Measurements from ENCODE around the gene ADORA1. TPM values are rescaled to one million over a fixed set of nuclear protein-coding genes. Genes with fewer than 3 reads are reported as not detected.

ADORA1 gene
- total and polyA plus RNA-seq, 2 of the 4 experiments (the other 2 are of a cell fraction): 0.36 to 0.56 TPM

DNA sequence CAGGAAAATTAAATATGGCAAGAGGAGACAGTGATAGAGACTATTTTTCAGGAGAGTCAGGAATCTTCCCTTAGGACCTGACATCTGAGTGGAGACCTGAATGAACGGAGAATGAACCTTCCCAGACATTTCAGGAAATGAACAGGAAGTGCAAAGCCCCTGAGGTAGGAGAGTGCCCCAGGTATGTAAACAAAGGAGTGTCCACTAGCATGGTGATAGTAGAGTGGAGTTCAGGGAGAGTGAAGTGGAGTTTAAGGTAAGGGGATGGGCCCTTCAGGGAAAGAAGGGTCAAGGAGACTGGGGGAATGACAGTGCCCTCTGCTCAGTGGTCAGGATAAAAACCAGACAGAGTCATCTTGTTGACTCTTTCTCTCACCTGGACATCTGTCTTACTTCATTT, 28.8 kb downstream of the ADORA1 start:
- no TSS peak for BruUV-seq (replicated peaks)
- Histone ChIP-seq H3K14ac (replicated peaks; ENCODE audit: low read depth, low read length) (no peak overlapping the region), H3K18ac (ENCODE audit: low read depth, low read length) (no peak overlapping the region), H3K23ac (ENCODE audit: low read depth, low read length) (no peak overlapping the region), H3K4ac (ENCODE audit: low read depth, low read length) (no peak overlapping the region), H2BK15ac (ENCODE audit: low read depth, low read length) (no peak overlapping the region), H4K20me1 (ENCODE audit: insufficient read depth, low read length) (no peaks in the 10 kb centered on the region), H3K4me3 (ENCODE audit: insufficient read depth, low read depth, low read length) (no peak overlapping the region), H3K56ac (ENCODE audit: extremely low read depth, insufficient read depth, low read length) (no peak overlapping the region), H2AK9ac (replicated peaks; ENCODE audit: low read depth, low read length, poor library complexity) (no peak overlapping the region), H4K91ac (ENCODE audit: insufficient read depth, low read depth, low read length) (no peak overlapping the region), H3K9me3 (ENCODE audit: control insufficient read depth, insufficient read depth, low read length) (peaks cover 7% of the 10 kb centered on the region; the same call in 1 of the 2 replicates), H2BK5ac (ENCODE audit: low read depth, low read length, poor library complexity, severe bottlenecking) (no peak overlapping the region), H3K36me3 (ENCODE audit: control insufficient read depth, insufficient read depth, low read length) (no peaks in the 10 kb centered on the region), H3K9ac (ENCODE audit: low read depth, low read length) (no peak overlapping the region), H3K27ac (ENCODE audit: insufficient read depth, low read length) (no peak overlapping the region), H4K8ac (ENCODE audit: low read depth in 2 of 2, low read length in 2 of 2) (no peak overlapping the region), H3K79me1 (ENCODE audit: low read depth in 1 of 2, low read length in 2 of 2) (no peaks in the 10 kb centered on the region), H2BK20ac (ENCODE audit: low read depth, low read length) (no peak overlapping the region), H3K4me1 (ENCODE audit: control insufficient read depth, insufficient read depth, low read length) (peaks cover 11% of the 10 kb centered on the region), H3K4me2 (ENCODE audit: low read depth, low read length) (no peak overlapping the region), H2AFZ (replicated peaks; ENCODE audit: low read length, poor library complexity) (no peak overlapping the region), H3K9me1 (ENCODE audit: insufficient read depth, low read length) (no peaks in the 10 kb centered on the region), H2BK120ac (ENCODE audit: low read depth, low read length) (no peak overlapping the region), H4K5ac (ENCODE audit: low read depth, low read length) (no peak overlapping the region), H3K27me3 (ENCODE audit: control insufficient read depth, insufficient read depth, low read length) (peaks cover 22% of the 10 kb centered on the region), H2AK5ac (ENCODE audit: low read depth, low read length) (no peak overlapping the region)
- ChIA-PET POLR2A (ENCODE audit: unreplicated experiment) (no interaction called here), CTCF (no interaction called here)
- ATAC-seq (ENCODE audit: low read depth) (no peak), DNase-seq (no peak)
- TF ChIP-seq MAZ (IDR thresholded peaks at IDR 0.05; ENCODE audit: borderline replicate concordance, low read depth, low read length): no peak
- no peak for TF ChIP-seq POLR2A (IDR thresholded peaks at IDR 0.05; ENCODE audit: low read depth, low read length)
- no peak for TF ChIP-seq MAFK (IDR thresholded peaks at IDR 0.05; ENCODE audit: low read depth, low read length)
- no peak for TF ChIP-seq BHLHE40 (IDR thresholded peaks at IDR 0.05; ENCODE audit: low read depth, low read length)
- TF ChIP-seq RFX5 (IDR thresholded peaks at IDR 0.05; ENCODE audit: low read depth, low read length): no peak
- no peak for TF ChIP-seq CHD1 (IDR thresholded peaks at IDR 0.05; ENCODE audit: low read depth, low read length)
- TF ChIP-seq SMC3 (IDR thresholded peaks at IDR 0.05; ENCODE audit: low read depth, low read length): no peak
- no peak for TF ChIP-seq FOS (IDR thresholded peaks at IDR 0.05; ENCODE audit: low read depth, low read length)
- TF ChIP-seq, protein P1, sequence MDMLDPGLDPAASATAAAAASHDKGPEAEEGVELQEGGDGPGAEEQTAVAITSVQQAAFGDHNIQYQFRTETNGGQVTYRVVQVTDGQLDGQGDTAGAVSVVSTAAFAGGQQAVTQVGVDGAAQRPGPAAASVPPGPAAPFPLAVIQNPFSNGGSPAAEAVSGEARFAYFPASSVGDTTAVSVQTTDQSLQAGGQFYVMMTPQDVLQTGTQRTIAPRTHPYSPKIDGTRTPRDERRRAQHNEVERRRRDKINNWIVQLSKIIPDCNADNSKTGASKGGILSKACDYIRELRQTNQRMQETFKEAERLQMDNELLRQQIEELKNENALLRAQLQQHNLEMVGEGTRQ (IDR thresholded peaks at IDR 0.05; ENCODE audit: low read depth, low read length): no peak
- no peak for TF ChIP-seq RAD21 (IDR thresholded peaks at IDR 0.05; ENCODE audit: low read length)
- TF ChIP-seq MXI1 (IDR thresholded peaks at IDR 0.05; ENCODE audit: borderline replicate concordance, low read depth, low read length): no peak
- no peak for TF ChIP-seq RCOR1 (IDR thresholded peaks at IDR 0.05; ENCODE audit: insufficient replicate concordance, low read length)
- no peak for TF ChIP-seq NFE2L2 (IDR thresholded peaks at IDR 0.05; ENCODE audit: low read depth, low read length)
- TF ChIP-seq CEBPB (IDR thresholded peaks at IDR 0.05; ENCODE audit: low read depth, low read length): no peak
- TF ChIP-seq, protein P2, sequence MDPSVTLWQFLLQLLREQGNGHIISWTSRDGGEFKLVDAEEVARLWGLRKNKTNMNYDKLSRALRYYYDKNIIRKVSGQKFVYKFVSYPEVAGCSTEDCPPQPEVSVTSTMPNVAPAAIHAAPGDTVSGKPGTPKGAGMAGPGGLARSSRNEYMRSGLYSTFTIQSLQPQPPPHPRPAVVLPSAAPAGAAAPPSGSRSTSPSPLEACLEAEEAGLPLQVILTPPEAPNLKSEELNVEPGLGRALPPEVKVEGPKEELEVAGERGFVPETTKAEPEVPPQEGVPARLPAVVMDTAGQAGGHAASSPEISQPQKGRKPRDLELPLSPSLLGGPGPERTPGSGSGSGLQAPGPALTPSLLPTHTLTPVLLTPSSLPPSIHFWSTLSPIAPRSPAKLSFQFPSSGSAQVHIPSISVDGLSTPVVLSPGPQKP (IDR thresholded peaks at IDR 0.05; ENCODE audit: borderline replicate concordance, low read depth, low read length): no peak
- TF ChIP-seq, protein P3, sequence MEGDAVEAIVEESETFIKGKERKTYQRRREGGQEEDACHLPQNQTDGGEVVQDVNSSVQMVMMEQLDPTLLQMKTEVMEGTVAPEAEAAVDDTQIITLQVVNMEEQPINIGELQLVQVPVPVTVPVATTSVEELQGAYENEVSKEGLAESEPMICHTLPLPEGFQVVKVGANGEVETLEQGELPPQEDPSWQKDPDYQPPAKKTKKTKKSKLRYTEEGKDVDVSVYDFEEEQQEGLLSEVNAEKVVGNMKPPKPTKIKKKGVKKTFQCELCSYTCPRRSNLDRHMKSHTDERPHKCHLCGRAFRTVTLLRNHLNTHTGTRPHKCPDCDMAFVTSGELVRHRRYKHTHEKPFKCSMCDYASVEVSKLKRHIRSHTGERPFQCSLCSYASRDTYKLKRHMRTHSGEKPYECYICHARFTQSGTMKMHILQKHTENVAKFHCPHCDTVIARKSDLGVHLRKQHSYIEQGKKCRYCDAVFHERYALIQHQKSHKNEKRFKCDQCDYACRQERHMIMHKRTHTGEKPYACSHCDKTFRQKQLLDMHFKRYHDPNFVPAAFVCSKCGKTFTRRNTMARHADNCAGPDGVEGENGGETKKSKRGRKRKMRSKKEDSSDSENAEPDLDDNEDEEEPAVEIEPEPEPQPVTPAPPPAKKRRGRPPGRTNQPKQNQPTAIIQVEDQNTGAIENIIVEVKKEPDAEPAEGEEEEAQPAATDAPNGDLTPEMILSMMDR (conservative IDR thresholded peaks at IDR 0.05; ENCODE audit: low read depth, low read length): no peak
- dilution Hi-C loops (cut with HindIII; ENCODE audit: low sequenced_read_pairs, unreplicated experiment) (no loop called here), intact Hi-C loops (cut with micrococcal nuclease) (no loop called here), in situ Hi-C loops (cut with MboI; ENCODE audit: low sequenced_read_pairs) (no loop called here)
- WGBS, 2 experiments (ENCODE audit: extremely low coverage in 2 of 2, insufficient read length in 1 of 2): 56% methylated on average over 1 of the region's 1 CpG; no CpG with 5 or more reads in 1 of the 2 experiments

All from IMR-90 (cell line).